Suprapubic skin (tissue), 4 donors: ENCODE results near the gene GFER.

Experiments
- EP300 ChIP-seq: sonication (generic); formaldehyde crosslinking; IDR thresholded peaks from one replicate; pipeline ENCODE4 v1.6.1; 2017; ENCODE audit warnings: antibody characterized with exemption
- POLR2A ChIP-seq, 2 donors: fragments of 450-650 bp; IDR thresholded peaks; one replicate each; pipeline ENCODE4 v1.6.1; 2017; ENCODE audit warnings: antibody characterized with exemption in 2 of 2, mild to moderate bottlenecking in 2 of 2, moderate library complexity in 2 of 2
- POLR2AphosphoS5 ChIP-seq, 3 donors: sonication (generic); formaldehyde crosslinking; IDR thresholded peaks; one replicate each; pipeline ENCODE4 v1.6.1; 2017; ENCODE audit warnings: antibody characterized with exemption in 3 of 3
- TF ChIP-seq, protein P1 (sequence below), 2 donors: fragments of 200-600 bp in 1 of 2; fragments of 450-650 bp in 1 of 2; sonication (generic) in 1 of 2; IDR thresholded peaks; one replicate each; pipeline ENCODE4 v1.5.1; 2016 to 2019; ENCODE audit warnings: antibody characterized with exemption in 2 of 2, mild to moderate bottlenecking in 1 of 2, moderate library complexity in 1 of 2

DNA sequence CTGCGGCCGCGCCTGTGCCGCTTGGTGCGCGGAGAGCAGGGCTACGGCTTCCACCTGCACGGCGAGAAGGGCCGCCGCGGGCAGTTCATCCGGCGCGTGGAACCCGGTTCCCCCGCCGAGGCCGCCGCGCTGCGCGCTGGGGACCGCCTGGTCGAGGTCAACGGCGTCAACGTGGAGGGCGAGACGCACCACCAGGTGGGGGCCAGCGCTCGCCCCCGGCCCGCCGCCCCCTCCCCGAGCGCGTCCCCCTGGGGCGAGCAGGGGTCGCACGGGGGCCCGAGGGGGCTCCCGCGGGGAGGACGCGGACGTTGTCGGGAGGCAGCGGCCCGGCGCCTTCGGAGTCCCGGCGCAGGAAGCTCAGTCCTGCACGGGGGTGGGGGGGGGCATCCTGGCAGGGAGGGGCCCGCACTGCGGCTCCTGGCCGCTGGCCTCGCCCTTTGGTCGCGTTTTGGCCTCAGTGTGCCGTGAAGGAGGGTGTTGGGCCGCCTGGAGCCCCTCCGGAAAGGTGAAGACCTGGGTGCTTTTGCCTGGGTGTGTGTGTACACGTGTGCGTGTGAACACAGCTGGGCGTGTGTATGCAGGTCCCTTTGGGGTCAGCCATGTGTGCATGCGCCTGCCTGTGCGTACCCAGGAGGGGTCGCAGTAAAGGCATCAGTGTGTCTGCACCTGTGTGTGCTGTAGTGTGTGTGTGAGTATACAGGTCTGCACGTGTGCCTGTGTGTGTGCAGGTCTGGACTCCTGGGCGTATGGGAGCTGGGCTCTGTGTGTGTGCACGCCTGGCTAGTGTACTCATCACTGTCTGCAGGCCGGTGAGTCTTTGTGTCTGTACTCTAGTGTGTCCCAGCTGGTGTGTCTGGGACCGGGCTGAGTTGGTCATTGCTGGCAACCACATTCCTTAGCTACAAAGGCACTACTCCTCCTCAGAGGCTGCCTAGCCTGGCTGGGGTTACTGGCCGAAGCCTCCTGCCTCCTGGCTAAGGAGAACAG is 43.3 kb downstream of the GFER start:
- TF ChIP-seq, protein P1, sequence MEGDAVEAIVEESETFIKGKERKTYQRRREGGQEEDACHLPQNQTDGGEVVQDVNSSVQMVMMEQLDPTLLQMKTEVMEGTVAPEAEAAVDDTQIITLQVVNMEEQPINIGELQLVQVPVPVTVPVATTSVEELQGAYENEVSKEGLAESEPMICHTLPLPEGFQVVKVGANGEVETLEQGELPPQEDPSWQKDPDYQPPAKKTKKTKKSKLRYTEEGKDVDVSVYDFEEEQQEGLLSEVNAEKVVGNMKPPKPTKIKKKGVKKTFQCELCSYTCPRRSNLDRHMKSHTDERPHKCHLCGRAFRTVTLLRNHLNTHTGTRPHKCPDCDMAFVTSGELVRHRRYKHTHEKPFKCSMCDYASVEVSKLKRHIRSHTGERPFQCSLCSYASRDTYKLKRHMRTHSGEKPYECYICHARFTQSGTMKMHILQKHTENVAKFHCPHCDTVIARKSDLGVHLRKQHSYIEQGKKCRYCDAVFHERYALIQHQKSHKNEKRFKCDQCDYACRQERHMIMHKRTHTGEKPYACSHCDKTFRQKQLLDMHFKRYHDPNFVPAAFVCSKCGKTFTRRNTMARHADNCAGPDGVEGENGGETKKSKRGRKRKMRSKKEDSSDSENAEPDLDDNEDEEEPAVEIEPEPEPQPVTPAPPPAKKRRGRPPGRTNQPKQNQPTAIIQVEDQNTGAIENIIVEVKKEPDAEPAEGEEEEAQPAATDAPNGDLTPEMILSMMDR (IDR thresholded peaks at IDR 0.05), result no peak
- no peak for TF ChIP-seq POLR2A (IDR thresholded peaks at IDR 0.05)
- no peak for TF ChIP-seq EP300
- TF ChIP-seq POLR2AphosphoS5 (IDR thresholded peaks at IDR 0.05), result no peak
